PFSK-1 (cell line): ENCODE results near the gene ADARB1.

ENCODE experiments used
- FOXP2 ChIP-seq: optimal IDR thresholded peaks from 2 replicates; pipeline ENCODE3; 2011; ENCODE audit warnings: borderline replicate concordance, control low read depth, inconsistent platforms; ENCODE audit not compliant: insufficient read depth; ENCODE audit errors: extremely low read length, extremely low read depth
- POLR2AphosphoS5 ChIP-seq: IDR thresholded peaks from 2 replicates; pipeline ENCODE4 v1.6.1; 2012; ENCODE audit warnings: low read depth, mild to moderate bottlenecking, control low read depth, low read length, moderate library complexity
- REST ChIP-seq, 2 experiments: IDR thresholded peaks; 2 replicates each; pipeline versions ENCODE4 v1.6.1 to v1.8.0; 2011 to 2012; ENCODE audit warnings: low read depth in 2 of 2, low read length in 2 of 2, control low read depth in 1 of 2, inconsistent platforms in 1 of 2, mild to moderate bottlenecking in 1 of 2, moderate library complexity in 1 of 2; ENCODE audit not compliant: insufficient read depth in 1 of 2
- SIN3A ChIP-seq: IDR thresholded peaks from 2 replicates; pipeline ENCODE4 v1.6.1; 2012; ENCODE audit warnings: mild to moderate bottlenecking, low read length, moderate library complexity, borderline replicate concordance; ENCODE audit not compliant: insufficient read depth
- TAF1 ChIP-seq: IDR thresholded peaks from 2 replicates; pipeline ENCODE4 v1.6.1; 2012; ENCODE audit warnings: low read length, control low read depth, borderline replicate concordance; ENCODE audit not compliant: insufficient read depth

ADARB1 gene

GRCh38 chr21:45120975-45121374 is 46.6 kb downstream of the ADARB1 start:
- no peak for TF ChIP-seq REST (IDR thresholded peaks at IDR 0.05; ENCODE audit: insufficient read depth in 1 of 2, low read depth in 2 of 2, low read length in 2 of 2)

- no peak for TF ChIP-seq TAF1
- TF ChIP-seq POLR2AphosphoS5 = no peak
- no peak for TF ChIP-seq FOXP2
- TF ChIP-seq SIN3A = no peak
- TF ChIP-seq REST (IDR thresholded peaks at IDR 0.05; ENCODE audit: insufficient read depth in 1 of 2, low read depth in 2 of 2, low read length in 2 of 2) = no peak
Measured at GRCh38 chr21:45122030-45122429, 47.6 kb downstream of the ADARB1 start.

GRCh38 chr21:45122432-45123132 is 48.2 kb downstream of the ADARB1 start:
- TF ChIP-seq REST (IDR thresholded peaks at IDR 0.05; ENCODE audit: insufficient read depth in 1 of 2, low read depth in 2 of 2, low read length in 2 of 2) (no peak), TAF1 (no peak), SIN3A (no peak), FOXP2 (no peak), POLR2AphosphoS5 (no peak)

- no peak for TF ChIP-seq FOXP2
- no peak for TF ChIP-seq POLR2AphosphoS5
- no peak for TF ChIP-seq TAF1
- TF ChIP-seq REST (IDR thresholded peaks at IDR 0.05; ENCODE audit: insufficient read depth in 1 of 2, low read depth in 2 of 2, low read length in 2 of 2) = no peak
- TF ChIP-seq SIN3A = no peak
Measured at GRCh38 chr21:45123440-45123839, 49.1 kb downstream of the ADARB1 start.

- TF ChIP-seq SIN3A = no peak
- TF ChIP-seq REST (IDR thresholded peaks at IDR 0.05; ENCODE audit: insufficient read depth in 1 of 2, low read depth in 2 of 2, low read length in 2 of 2) = no peak
- no peak for TF ChIP-seq FOXP2
Measured at GRCh38 chr21:45124596-45124995, 50.2 kb downstream of the ADARB1 start.
